ENCODE measurements around the gene TVP23A.

TVP23A gene

GRCh38 chr16:10753670-10754069 is 64.9 kb downstream of the TVP23A start:
- DNase-seq (ENCODE audit: low read depth), result no peak
- TF ChIP-seq CTCF (IDR thresholded peaks at IDR 0.05; ENCODE audit: low read depth, low read length, missing control alignments), result no peak
- H3K4me3 ChIP-seq (ENCODE audit: low read depth, low read length), result no peak overlapping the region
- in situ Hi-C loops (cut with HindIII; ENCODE audit: low sequenced_read_pairs), result no loop called here

GRCh38 chr16:10752843-10753523 is 65.6 kb downstream of the TVP23A start:
- H3K4me3 ChIP-seq (ENCODE audit: low read depth, low read length), result no peak overlapping the region
- in situ Hi-C loops (cut with HindIII; ENCODE audit: low sequenced_read_pairs), result no loop called here
- no peak for TF ChIP-seq CTCF (IDR thresholded peaks at IDR 0.05; ENCODE audit: low read depth, low read length, missing control alignments)
- no peak for DNase-seq (ENCODE audit: low read depth)

- no peak for DNase-seq (ENCODE audit: low read depth)
- H3K4me3 ChIP-seq (ENCODE audit: low read depth, low read length), result no peak overlapping the region
- in situ Hi-C loops (cut with HindIII; ENCODE audit: low sequenced_read_pairs), result no loop called here
- no peak for TF ChIP-seq CTCF (IDR thresholded peaks at IDR 0.05; ENCODE audit: low read depth, low read length, missing control alignments)
Observed at GRCh38 chr16:10751291-10751697, 67.3 kb downstream of the TVP23A start.

- in situ Hi-C loops (cut with HindIII; ENCODE audit: low sequenced_read_pairs), result no loop called here
- no peak for TF ChIP-seq CTCF (IDR thresholded peaks at IDR 0.05; ENCODE audit: low read depth, low read length, missing control alignments)
- no peak overlapping the region for H3K4me3 ChIP-seq (ENCODE audit: low read depth, low read length)
- no peak for DNase-seq (ENCODE audit: low read depth)
Observed at GRCh38 chr16:10750793-10751192, 67.8 kb downstream of the TVP23A start.

- in situ Hi-C loops (cut with HindIII; ENCODE audit: low sequenced_read_pairs), result loop anchor here (5.0 to 25.0 kb wide), 2 partner anchors 81 to 209 kb away; no protein-coding TSS in a partner anchor
- no peak for DNase-seq (ENCODE audit: low read depth)
- H3K4me3 ChIP-seq (ENCODE audit: low read depth, low read length), result no peak overlapping the region
- TF ChIP-seq CTCF (IDR thresholded peaks at IDR 0.05; ENCODE audit: low read depth, low read length, missing control alignments), result no peak
Observed at GRCh38 chr16:10745841-10746240, 72.8 kb downstream of the TVP23A start.

GRCh38 chr16:10744370-10745030 is 74.1 kb downstream of the TVP23A start:
- peak overlapping the region; percentile 35 for H3K4me3 ChIP-seq (ENCODE audit: low read depth, low read length)
- TF ChIP-seq CTCF (IDR thresholded peaks at IDR 0.05; ENCODE audit: low read depth, low read length, missing control alignments), result no peak
- DNase-seq (ENCODE audit: low read depth), result no peak
- in situ Hi-C loops (cut with HindIII; ENCODE audit: low sequenced_read_pairs), result loop anchor here (5.0 to 25.0 kb wide), 2 partner anchors 83 to 207 kb away; no protein-coding TSS in a partner anchor
